NCI-H460 (cell line): ENCODE measurements around the gene ZSCAN5C. TPM values are rescaled to one million over a fixed set of nuclear protein-coding genes. Genes with fewer than 3 reads are reported as not detected.
"Not testable (repeated sequence)": the region's sequence is repeated elsewhere in the genome, so short reads cannot be mapped to it uniquely, and the experiment has no call there.

Source experiments
- DNase-seq: peaks from one replicate; pipeline ENCODE4 v3.0.0-alpha.2; 2016; ENCODE audit warnings: low read depth; ENCODE audit errors: extremely low read depth
- polyA plus RNA-seq: library from polyadenylated mRNA; depleted of rRNA; stranded (reverse); fragments of >200 nt; gene quantifications from 2 replicates; pipeline ENCODE4 v1.2.3, GENCODE V29; 2014; cell fraction: nucleus; rRNA removed
- total RNA-seq: library from RNA; depleted of rRNA; stranded (reverse); fragments of >200 nt; shearing (Covaris generic); gene quantifications from 2 replicates; pipeline ENCODE4 v1.2.3, GENCODE V29; 2014; rRNA removed

The ZSCAN5C gene
- not detected in 2 replicates for total RNA-seq
- polyA plus RNA-seq = not detected in 2 replicates

DNA sequence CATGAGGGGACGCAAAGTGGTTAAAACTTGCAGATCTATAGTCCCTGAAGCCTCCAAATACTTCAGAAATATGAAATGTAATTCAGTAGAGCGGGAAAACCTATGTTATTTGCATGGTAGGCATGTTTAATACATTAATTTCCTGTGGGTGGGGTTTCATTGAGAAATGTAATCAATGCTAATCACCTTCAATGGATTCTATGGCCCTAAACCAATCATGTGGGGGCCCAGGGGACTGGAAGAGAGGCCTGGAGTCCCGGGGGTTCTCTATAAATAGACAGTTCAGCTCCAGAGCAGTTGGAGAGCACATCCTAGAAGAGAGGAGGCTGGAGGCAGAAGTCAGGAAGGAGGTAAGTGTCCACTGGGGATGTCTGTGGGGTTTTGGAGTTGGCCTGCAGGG, at the start of gene ZSCAN5C:
Gene ZSCAN5C (plus strand): TSS at position 301 of the 400 bp plus-strand sequence. CDS start 3,641 bp downstream, outside the sequence.
- DNase-seq = no peak

DNA sequence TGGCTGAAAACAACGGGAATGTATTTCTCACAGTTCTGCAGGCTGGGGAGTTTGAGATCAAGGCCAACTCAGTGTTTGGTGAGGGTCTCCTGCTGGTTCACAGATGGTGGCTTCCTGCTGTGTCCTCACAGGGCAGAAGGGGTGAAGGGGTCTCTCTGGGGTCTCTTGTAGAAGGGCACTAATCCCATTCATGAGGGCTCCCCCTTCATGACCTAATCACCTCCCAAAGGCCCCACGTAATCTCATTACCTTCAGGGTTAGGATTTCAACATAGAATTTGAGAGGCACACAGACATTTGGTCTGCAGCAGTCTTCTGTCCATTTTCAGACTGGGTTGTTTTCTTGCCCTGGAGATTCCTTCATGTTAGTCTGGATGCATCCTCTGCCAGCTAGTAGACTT, 49.4 kb upstream of the ZSCAN5C start:
- no peak for DNase-seq

DNA sequence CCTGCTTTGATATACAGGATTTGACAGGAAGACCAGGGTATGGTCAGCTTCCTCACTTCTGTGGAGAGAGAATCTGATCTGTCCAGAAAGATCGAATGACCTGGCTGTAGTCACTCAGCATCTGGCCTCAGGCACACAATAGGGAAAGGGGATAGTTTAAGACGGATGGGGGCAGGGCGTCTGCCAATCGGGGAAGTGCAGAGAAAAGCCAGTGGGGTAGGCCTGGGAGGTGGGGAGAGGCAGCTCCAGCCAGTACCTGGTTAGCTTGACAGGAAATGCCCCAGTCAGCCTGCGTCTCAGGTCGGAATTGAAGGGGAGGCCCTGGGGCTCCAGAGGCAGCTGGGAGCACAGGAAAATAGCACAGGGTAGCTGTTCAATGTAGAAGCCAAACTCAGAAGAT, 48.6 kb upstream of the ZSCAN5C start:
- no peak for DNase-seq

DNA sequence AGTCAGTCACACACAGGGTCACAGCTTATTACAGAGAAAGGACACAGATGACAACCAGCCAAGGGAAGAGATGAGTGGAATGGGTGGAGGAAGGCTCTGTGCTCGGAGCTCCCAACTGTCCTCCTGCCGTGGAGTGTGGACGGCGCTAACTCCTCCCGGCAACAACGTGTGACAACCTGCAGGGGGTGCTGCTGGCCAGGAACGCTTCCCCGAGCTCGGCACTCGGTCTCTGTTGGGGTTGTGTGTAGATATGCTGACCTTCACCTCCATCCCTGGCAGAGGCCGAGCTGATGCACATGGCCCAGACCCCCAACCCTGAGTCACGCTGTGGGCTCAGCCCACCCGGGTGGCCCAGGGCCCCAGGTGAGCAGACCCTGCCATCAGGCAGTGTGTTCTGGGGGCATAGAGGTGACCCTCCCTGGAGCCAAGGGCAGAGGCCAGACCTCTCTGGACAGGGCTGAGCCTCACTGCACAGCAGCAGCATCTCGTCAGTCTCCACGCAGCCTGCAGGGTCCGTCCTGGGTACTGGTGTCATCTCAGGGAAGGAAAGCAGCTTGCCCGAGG, 46.9 kb upstream of the ZSCAN5C start:
- DNase-seq = peak; percentile 28

DNA sequence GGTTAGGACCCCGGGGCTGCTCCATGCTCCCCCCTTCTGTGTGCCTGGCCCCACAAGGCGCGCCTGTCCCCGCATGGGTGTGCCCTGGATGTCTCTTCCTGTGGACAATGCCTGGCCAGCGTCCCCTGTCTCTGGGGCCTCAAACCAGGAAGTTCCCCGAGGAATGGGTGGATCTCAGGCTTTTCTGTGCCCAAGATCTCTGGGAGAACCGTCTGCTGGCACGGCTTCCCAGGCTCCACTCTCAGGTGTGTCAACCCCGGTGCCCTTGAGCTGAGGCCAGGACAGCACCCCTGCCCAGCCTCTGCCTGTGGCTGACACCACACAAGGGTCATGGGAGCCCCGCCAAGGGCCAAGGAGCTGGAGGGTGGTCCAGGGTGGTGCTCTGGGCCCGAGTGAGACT, 45.3 kb upstream of the ZSCAN5C start:
- DNase-seq = no peak

- DNase-seq = no peak
These were observed 43.8 kb upstream of the ZSCAN5C start for GRCh38 chr19:56158170-56158757.

GRCh38 chr19:56159009-56159559, 43.0 kb upstream of the ZSCAN5C start:
- DNase-seq = no peak

- DNase-seq = no peak
These were observed 42.3 kb upstream of the ZSCAN5C start for GRCh38 chr19:56159622-56160271.

DNA sequence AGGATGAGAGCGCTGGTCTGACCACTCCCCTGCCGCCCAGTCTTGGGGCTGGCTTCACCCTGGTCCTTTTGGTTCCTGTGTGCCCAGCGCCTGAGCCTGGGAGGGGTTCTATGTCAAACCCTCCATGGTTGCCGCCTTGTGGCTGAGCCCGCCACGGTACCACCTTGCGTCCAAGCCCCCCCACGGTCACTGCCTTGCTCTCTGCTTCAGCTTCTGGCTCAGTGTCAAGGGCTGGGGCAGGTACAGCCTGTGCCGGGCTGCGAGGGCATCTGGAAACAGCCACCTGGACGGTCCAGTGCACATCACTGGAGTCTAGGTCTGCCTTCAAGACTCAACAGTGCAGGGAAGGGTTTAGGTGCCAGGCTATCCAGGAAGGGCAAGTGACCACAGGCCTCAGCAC, 40.5 kb upstream of the ZSCAN5C start:
- no peak for DNase-seq

GRCh38 chr19:56162258-56162657, 39.8 kb upstream of the ZSCAN5C start:
- no peak for DNase-seq

DNA sequence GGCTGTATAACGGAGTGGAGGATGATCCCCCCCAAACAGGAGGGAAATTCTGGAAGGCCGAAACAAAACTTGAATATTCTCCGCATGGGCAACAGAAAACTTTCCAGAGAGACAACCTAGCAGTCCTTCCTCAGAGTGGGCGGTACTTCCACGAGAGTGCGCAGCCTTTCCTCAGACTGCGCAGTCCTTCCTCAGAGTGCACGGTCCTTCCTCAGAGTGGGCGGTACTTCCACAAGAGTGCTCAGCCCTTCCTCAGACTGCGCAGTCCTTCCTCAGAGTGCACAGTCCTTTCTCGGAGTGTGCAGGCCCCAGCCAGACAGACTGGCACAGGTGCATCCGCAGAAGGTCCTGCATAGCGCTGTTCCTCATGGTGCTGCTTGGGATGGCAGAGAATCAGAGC, 39.0 kb upstream of the ZSCAN5C start:
- DNase-seq = no peak

DNA sequence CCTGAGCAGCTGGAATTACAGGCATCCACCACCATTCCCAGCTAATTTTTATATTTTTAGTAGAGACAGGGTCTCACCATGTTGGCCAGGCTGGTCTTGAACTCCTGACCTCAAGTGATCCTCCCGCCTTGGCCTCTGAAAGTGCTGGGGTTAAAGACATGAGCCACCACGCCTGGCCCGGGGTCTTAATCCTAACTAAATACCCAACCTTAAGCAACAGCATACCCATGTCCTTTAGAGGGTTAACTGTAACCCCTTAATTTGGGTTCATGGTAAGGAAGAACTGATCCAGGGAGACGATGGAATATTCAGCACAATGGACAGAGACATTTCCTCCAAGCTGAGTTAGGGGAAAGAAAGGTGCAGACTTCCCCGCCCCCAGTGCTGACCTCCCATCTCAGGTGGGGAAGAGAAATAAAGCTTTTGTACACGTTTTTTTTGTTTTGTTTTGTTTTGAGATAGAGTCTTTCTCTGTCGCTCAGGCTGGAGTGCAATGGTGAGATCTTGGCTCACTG, 35.0 kb upstream of the ZSCAN5C start:
- DNase-seq = peak; percentile 18

DNA sequence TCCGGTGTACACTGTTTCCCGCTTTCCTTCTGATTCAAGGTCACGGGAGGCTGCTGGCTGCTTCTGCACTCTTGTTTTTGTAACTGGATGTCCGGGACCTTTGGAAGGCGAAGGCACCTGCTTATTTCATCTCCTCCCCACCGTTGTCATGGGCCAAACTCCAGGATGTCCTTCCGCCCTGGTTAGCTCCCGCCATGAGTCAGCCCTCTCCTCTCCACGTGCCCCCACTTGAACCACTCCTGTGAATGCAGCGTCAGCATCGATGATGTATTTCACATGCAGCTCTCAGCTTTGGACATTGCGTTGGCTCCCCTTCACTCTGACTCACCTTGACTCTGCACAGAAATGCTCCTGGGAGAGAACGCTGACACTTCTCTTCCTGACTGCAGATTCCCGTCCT, 31.8 kb upstream of the ZSCAN5C start:
- peak; percentile 82 for DNase-seq

DNA sequence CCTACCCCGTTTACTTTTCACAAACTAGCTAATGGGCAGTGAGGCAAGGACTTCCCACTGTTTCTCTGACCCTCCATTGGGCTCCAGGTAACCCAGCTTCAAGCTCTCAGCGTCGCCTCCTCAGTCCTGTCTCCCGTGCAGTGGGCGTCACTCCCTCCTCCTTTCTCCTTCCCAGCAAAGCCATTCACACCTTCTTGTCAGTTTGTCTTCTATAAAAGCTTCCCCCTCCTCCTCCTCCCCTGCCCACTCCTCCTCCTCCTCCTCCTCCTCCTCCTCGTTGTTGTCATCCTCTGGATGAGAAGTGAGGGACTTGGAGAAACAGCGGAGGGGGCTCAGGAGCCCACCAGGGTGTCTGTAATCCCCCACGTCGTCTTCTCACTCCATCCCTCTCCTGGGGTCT, 28.0 kb upstream of the ZSCAN5C start:
- DNase-seq = no peak

- DNase-seq = peak; percentile 17
These were observed 27.5 kb upstream of the ZSCAN5C start for GRCh38 chr19:56174550-56174949.

- DNase-seq = not testable (repeated sequence)
These were observed 26.2 kb upstream of the ZSCAN5C start, which contains the start of gene GALP for GRCh38 chr19:56175861-56176307. Gene GALP, plus strand, starts transcription at chr19:56176008. Its CDS starts 1,101 bp downstream, at chr19:56177109.

DNA sequence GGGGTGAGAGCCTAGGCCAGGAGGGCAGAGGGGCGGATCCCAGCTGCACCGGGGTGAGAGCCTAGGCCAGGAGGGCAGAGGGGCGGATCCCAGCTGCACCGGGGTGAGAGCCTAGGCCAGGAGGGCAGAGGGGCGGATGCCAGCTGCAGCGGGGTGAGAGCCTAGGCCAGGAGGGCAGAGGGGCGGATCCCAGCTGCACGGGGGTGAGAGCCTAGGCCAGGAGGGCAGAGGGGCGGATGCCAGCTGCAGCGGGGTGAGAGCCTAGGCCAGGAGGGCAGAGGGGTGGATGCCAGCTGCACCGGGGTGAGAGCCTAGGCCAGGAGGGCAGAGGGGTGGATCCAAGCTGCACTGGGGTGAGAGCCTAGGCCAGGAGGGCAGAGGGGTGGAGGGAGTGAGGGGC, 25.8 kb upstream of the ZSCAN5C start:
- not testable (repeated sequence) for DNase-seq

DNA sequence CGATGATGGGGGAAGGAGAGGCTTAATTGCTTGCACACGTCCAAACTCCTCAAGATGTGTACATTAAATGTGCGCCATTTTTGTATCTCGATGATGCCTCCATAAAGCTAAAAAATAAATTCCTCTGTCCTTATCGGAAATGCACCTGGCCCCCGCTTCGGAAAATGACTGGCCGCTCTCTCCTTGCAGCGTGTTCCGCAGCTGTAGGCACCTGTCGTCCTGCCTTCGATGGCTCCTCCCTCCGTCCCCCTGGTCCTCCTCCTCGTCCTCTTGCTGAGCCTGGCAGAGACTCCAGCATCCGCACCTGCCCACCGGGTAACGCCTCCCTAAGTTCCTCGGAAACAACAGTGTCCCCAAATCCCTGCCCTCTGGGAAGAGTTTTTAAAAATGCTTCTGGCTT, 25.2 kb upstream of the ZSCAN5C start:
- DNase-seq = no peak

- no peak for DNase-seq
These were observed 24.4 kb upstream of the ZSCAN5C start for GRCh38 chr19:56177564-56178243.

DNA sequence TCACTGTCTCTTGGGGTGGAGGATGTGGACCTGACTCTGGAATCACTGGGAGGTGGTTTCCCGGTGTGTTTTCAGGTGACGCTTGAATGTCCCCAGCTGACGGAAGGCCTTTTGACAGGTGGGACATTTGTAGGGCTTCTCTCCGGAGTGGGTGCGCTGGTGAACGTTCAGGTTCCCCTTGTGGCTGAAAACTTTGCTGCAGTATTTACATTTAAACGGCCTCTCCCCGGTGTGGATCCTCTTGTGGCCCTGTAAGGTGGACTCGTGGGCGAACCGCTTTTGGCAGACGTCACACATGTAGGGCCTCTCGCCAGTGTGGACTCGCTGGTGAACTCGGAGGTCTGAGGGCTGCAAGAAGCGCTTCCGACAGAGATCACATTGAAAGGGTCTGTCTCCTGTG, 12.3 kb upstream of the ZSCAN5C start:
- DNase-seq = no peak

GRCh38 chr19:56191115-56191514, 11.0 kb upstream of the ZSCAN5C start:
- DNase-seq = no peak
